ENCODE data around the gene SLC2A13.
"Not testable (repeated sequence)": the region's sequence is repeated elsewhere in the genome, so short reads cannot be mapped to it uniquely, and the experiment has no call there.

The SLC2A13 gene

GRCh38 chr12:40063414-40063813 is 42.5 kb downstream of the SLC2A13 start:
- H3K27ac ChIP-seq (ENCODE audit: low read length), result no peak overlapping the region
- no peaks in the 10 kb centered on the region for H3K4me1 ChIP-seq (ENCODE audit: control insufficient read depth in 1 of 2, insufficient read depth in 2 of 2, low read length in 2 of 2)
- no peak overlapping the region for H3K4me3 ChIP-seq (ENCODE audit: low read depth in 1 of 2, low read length in 2 of 2)

GRCh38 chr12:40058721-40059190 is 47.1 kb downstream of the SLC2A13 start:
- Histone ChIP-seq H3K36me3 (ENCODE audit: control insufficient read depth in 1 of 2, insufficient read depth in 2 of 2, low read length in 2 of 2) (no peaks in the 10 kb centered on the region), H3K4me3 (ENCODE audit: low read depth in 1 of 2, low read length in 2 of 2) (no peak overlapping the region), H3K27ac (ENCODE audit: low read length) (peak overlapping the region; percentile 12), H3K27me3 (ENCODE audit: low read depth, low read length) (no peaks in the 10 kb centered on the region), H3K4me1 (ENCODE audit: control insufficient read depth in 1 of 2, insufficient read depth in 2 of 2, low read length in 2 of 2) (no peaks in the 10 kb centered on the region), H3K9me3 (ENCODE audit: control insufficient read depth in 1 of 2, low read length in 2 of 2) (no peaks in the 10 kb centered on the region)

More at GRCh38 chr12:40063414-40063813, 42.5 kb downstream of the SLC2A13 start:
- Histone ChIP-seq H3K27me3 (ENCODE audit: low read depth, low read length) (no peaks in the 10 kb centered on the region), H3K9me3 (ENCODE audit: control insufficient read depth in 1 of 2, low read length in 2 of 2) (no peaks in the 10 kb centered on the region), H3K36me3 (ENCODE audit: control insufficient read depth in 1 of 2, insufficient read depth in 2 of 2, low read length in 2 of 2) (no peaks in the 10 kb centered on the region)

GRCh38 chr12:40056373-40056772 is 49.5 kb downstream of the SLC2A13 start:
- H3K27me3 ChIP-seq (ENCODE audit: low read depth, low read length), result no peaks in the 10 kb centered on the region
- H3K27ac ChIP-seq (ENCODE audit: low read length), result no peak overlapping the region
- H3K9me3 ChIP-seq (ENCODE audit: control insufficient read depth in 1 of 2, low read length in 2 of 2), result no peaks in the 10 kb centered on the region
- H3K36me3 ChIP-seq (ENCODE audit: control insufficient read depth in 1 of 2, insufficient read depth in 2 of 2, low read length in 2 of 2), result no peaks in the 10 kb centered on the region
- no peak overlapping the region for H3K4me3 ChIP-seq (ENCODE audit: low read depth in 1 of 2, low read length in 2 of 2)
- no peaks in the 10 kb centered on the region for H3K4me1 ChIP-seq (ENCODE audit: control insufficient read depth in 1 of 2, insufficient read depth in 2 of 2, low read length in 2 of 2)

- Histone ChIP-seq H3K4me1 (ENCODE audit: control insufficient read depth in 1 of 2, insufficient read depth in 2 of 2, low read length in 2 of 2) (no peaks in the 10 kb centered on the region), H3K27ac (ENCODE audit: low read length) (peak overlapping the region; percentile 73), H3K9me3 (ENCODE audit: control insufficient read depth in 1 of 2, low read length in 2 of 2) (no peaks in the 10 kb centered on the region)
Measured at GRCh38 chr12:40055776-40056175, 50.1 kb downstream of the SLC2A13 start.

GRCh38 chr12:40055228-40055579 is 50.7 kb downstream of the SLC2A13 start:
- H3K27ac ChIP-seq (ENCODE audit: low read length), result peak overlapping the region; percentile 73
- no peaks in the 10 kb centered on the region for H3K9me3 ChIP-seq (ENCODE audit: control insufficient read depth in 1 of 2, low read length in 2 of 2)
- no peaks in the 10 kb centered on the region for H3K4me1 ChIP-seq (ENCODE audit: control insufficient read depth in 1 of 2, insufficient read depth in 2 of 2, low read length in 2 of 2)
- H3K4me3 ChIP-seq (ENCODE audit: low read depth in 1 of 2, low read length in 2 of 2), result peak overlapping the region; percentile 9 to 19
- no peaks in the 10 kb centered on the region for H3K36me3 ChIP-seq (ENCODE audit: control insufficient read depth in 1 of 2, insufficient read depth in 2 of 2, low read length in 2 of 2)
- no peaks in the 10 kb centered on the region for H3K27me3 ChIP-seq (ENCODE audit: low read depth, low read length)

More at GRCh38 chr12:40055776-40056175, 50.1 kb downstream of the SLC2A13 start:
- H3K4me3 ChIP-seq (ENCODE audit: low read depth in 1 of 2, low read length in 2 of 2), result no peak overlapping the region
- no peaks in the 10 kb centered on the region for H3K36me3 ChIP-seq (ENCODE audit: control insufficient read depth in 1 of 2, insufficient read depth in 2 of 2, low read length in 2 of 2)
- H3K27me3 ChIP-seq (ENCODE audit: low read depth, low read length), result no peaks in the 10 kb centered on the region

GRCh38 chr12:40054555-40055227 is 51.2 kb downstream of the SLC2A13 start:
- no peaks in the 10 kb centered on the region for H3K9me3 ChIP-seq (ENCODE audit: control insufficient read depth in 1 of 2, low read length in 2 of 2)
- peak overlapping the region; percentile 9 to 19 for H3K4me3 ChIP-seq (ENCODE audit: low read depth in 1 of 2, low read length in 2 of 2)
- H3K4me1 ChIP-seq (ENCODE audit: control insufficient read depth in 1 of 2, insufficient read depth in 2 of 2, low read length in 2 of 2), result no peaks in the 10 kb centered on the region
- H3K36me3 ChIP-seq (ENCODE audit: control insufficient read depth in 1 of 2, insufficient read depth in 2 of 2, low read length in 2 of 2), result no peaks in the 10 kb centered on the region
- H3K27ac ChIP-seq (ENCODE audit: low read length), result peak overlapping the region; percentile 73
- H3K27me3 ChIP-seq (ENCODE audit: low read depth, low read length), result no peaks in the 10 kb centered on the region

GRCh38 chr12:40049268-40049667 is 56.6 kb downstream of the SLC2A13 start:
- H3K36me3 ChIP-seq (ENCODE audit: control insufficient read depth in 1 of 2, insufficient read depth in 2 of 2, low read length in 2 of 2), result no peaks in the 10 kb centered on the region
- no peak overlapping the region for H3K4me3 ChIP-seq (ENCODE audit: low read depth in 1 of 2, low read length in 2 of 2)
- H3K9me3 ChIP-seq (ENCODE audit: control insufficient read depth in 1 of 2, low read length in 2 of 2), result no peaks in the 10 kb centered on the region
- H3K4me1 ChIP-seq (ENCODE audit: control insufficient read depth in 1 of 2, insufficient read depth in 2 of 2, low read length in 2 of 2), result no peaks in the 10 kb centered on the region
- no peaks in the 10 kb centered on the region for H3K27me3 ChIP-seq (ENCODE audit: low read depth, low read length)
- no peak overlapping the region for H3K27ac ChIP-seq (ENCODE audit: low read length)

- not testable (repeated sequence) for H3K4me1 ChIP-seq (ENCODE audit: control insufficient read depth in 1 of 2, insufficient read depth in 2 of 2, low read length in 2 of 2); H3K9me3 ChIP-seq (ENCODE audit: control insufficient read depth in 1 of 2, low read length in 2 of 2); H3K4me3 ChIP-seq (ENCODE audit: low read depth in 1 of 2, low read length in 2 of 2); H3K27me3 ChIP-seq (ENCODE audit: low read depth, low read length); H3K27ac ChIP-seq (ENCODE audit: low read length); H3K36me3 ChIP-seq (ENCODE audit: control insufficient read depth in 1 of 2, insufficient read depth in 2 of 2, low read length in 2 of 2)
Measured at GRCh38 chr12:40047002-40047401, 58.9 kb downstream of the SLC2A13 start.

GRCh38 chr12:40045656-40046055 is 60.2 kb downstream of the SLC2A13 start:
- H3K4me3 ChIP-seq (ENCODE audit: low read depth in 1 of 2, low read length in 2 of 2), result no peak overlapping the region
- no peaks in the 10 kb centered on the region for H3K36me3 ChIP-seq (ENCODE audit: control insufficient read depth in 1 of 2, insufficient read depth in 2 of 2, low read length in 2 of 2)
- H3K27ac ChIP-seq (ENCODE audit: low read length), result no peak overlapping the region
- no peaks in the 10 kb centered on the region for H3K4me1 ChIP-seq (ENCODE audit: control insufficient read depth in 1 of 2, insufficient read depth in 2 of 2, low read length in 2 of 2)
- no peaks in the 10 kb centered on the region for H3K27me3 ChIP-seq (ENCODE audit: low read depth, low read length)
- no peaks in the 10 kb centered on the region for H3K9me3 ChIP-seq (ENCODE audit: control insufficient read depth in 1 of 2, low read length in 2 of 2)

- Histone ChIP-seq H3K9me3 (ENCODE audit: control insufficient read depth in 1 of 2, low read length in 2 of 2) (no peaks in the 10 kb centered on the region), H3K27ac (ENCODE audit: low read length) (no peak overlapping the region), H3K27me3 (ENCODE audit: low read depth, low read length) (no peaks in the 10 kb centered on the region), H3K4me3 (ENCODE audit: low read depth in 1 of 2, low read length in 2 of 2) (no peak overlapping the region), H3K4me1 (ENCODE audit: control insufficient read depth in 1 of 2, insufficient read depth in 2 of 2, low read length in 2 of 2) (no peaks in the 10 kb centered on the region), H3K36me3 (ENCODE audit: control insufficient read depth in 1 of 2, insufficient read depth in 2 of 2, low read length in 2 of 2) (no peaks in the 10 kb centered on the region)
Measured at GRCh38 chr12:40044396-40044795, 61.5 kb downstream of the SLC2A13 start.

GRCh38 chr12:40039598-40039997 is 66.3 kb downstream of the SLC2A13 start:
- Histone ChIP-seq H3K36me3 (ENCODE audit: control insufficient read depth in 1 of 2, insufficient read depth in 2 of 2, low read length in 2 of 2) (no peaks in the 10 kb centered on the region), H3K27me3 (ENCODE audit: low read depth, low read length) (no peaks in the 10 kb centered on the region), H3K27ac (ENCODE audit: low read length) (no peak overlapping the region), H3K4me3 (ENCODE audit: low read depth in 1 of 2, low read length in 2 of 2) (no peak overlapping the region), H3K4me1 (ENCODE audit: control insufficient read depth in 1 of 2, insufficient read depth in 2 of 2, low read length in 2 of 2) (no peaks in the 10 kb centered on the region), H3K9me3 (ENCODE audit: control insufficient read depth in 1 of 2, low read length in 2 of 2) (no peaks in the 10 kb centered on the region)

GRCh38 chr12:40038619-40039018 is 67.3 kb downstream of the SLC2A13 start:
- H3K9me3 ChIP-seq (ENCODE audit: control insufficient read depth in 1 of 2, low read length in 2 of 2), result no peaks in the 10 kb centered on the region
- H3K4me1 ChIP-seq (ENCODE audit: control insufficient read depth in 1 of 2, insufficient read depth in 2 of 2, low read length in 2 of 2), result no peaks in the 10 kb centered on the region
- no peaks in the 10 kb centered on the region for H3K36me3 ChIP-seq (ENCODE audit: control insufficient read depth in 1 of 2, insufficient read depth in 2 of 2, low read length in 2 of 2)
- H3K27ac ChIP-seq (ENCODE audit: low read length), result no peak overlapping the region
- H3K27me3 ChIP-seq (ENCODE audit: low read depth, low read length), result no peaks in the 10 kb centered on the region
- H3K4me3 ChIP-seq (ENCODE audit: low read depth in 1 of 2, low read length in 2 of 2), result no peak overlapping the region

All from muscle layer of duodenum (tissue), 2 donors.